Measurements from ENCODE around the gene USP9X.
A peak's percentile ranks its signal among the peaks of the same experiment; 100 is the strongest.
"Not testable (repeated sequence)": the region's sequence is repeated elsewhere in the genome, so short reads cannot be mapped to it uniquely, and the experiment has no call there.

USP9X gene

GRCh38 chrX:41084893-41085511 lies at the start of gene USP9X:
USP9X (plus strand) TSS chrX:41085445; CDS start chrX:41123629, 38,184 bp downstream.
- DNase-seq = peak; percentile 83 to 99 (median 92)

- no peak for DNase-seq
These were observed 49.7 kb upstream of the USP9X start for GRCh38 chrX:41035582-41035981.

GRCh38 chrX:41036668-41037326 lies 48.4 kb upstream of the USP9X start:
- DNase-seq = no peak

- no peak for DNase-seq
These were observed 42.0 kb upstream of the USP9X start for GRCh38 chrX:41043196-41043595.

- DNase-seq = no peak
These were observed 41.4 kb upstream of the USP9X start for GRCh38 chrX:41043674-41044345.

GRCh38 chrX:41045960-41046567 lies 39.2 kb upstream of the USP9X start:
- no peak for DNase-seq

GRCh38 chrX:41047878-41048534 lies 37.2 kb upstream of the USP9X start:
- no peak for DNase-seq

GRCh38 chrX:41050359-41050758 lies 34.9 kb upstream of the USP9X start:
- DNase-seq = no peak

- DNase-seq = no peak
These were observed 34.0 kb upstream of the USP9X start for GRCh38 chrX:41051288-41051687.

- no peak for DNase-seq
These were observed 29.5 kb upstream of the USP9X start for GRCh38 chrX:41055740-41056139.

GRCh38 chrX:41063276-41063675 lies 22.0 kb upstream of the USP9X start:
- not testable (repeated sequence) for DNase-seq

GRCh38 chrX:41064018-41064417 lies 21.2 kb upstream of the USP9X start:
- DNase-seq = no peak

- DNase-seq = no peak
These were observed 18.9 kb upstream of the USP9X start for GRCh38 chrX:41066391-41066790.

- no peak for DNase-seq
These were observed 18.3 kb upstream of the USP9X start for GRCh38 chrX:41066969-41067368.

- DNase-seq = no peak
These were observed 17.5 kb upstream of the USP9X start for GRCh38 chrX:41067721-41068120.

- no peak for DNase-seq
These were observed 8.5 kb upstream of the USP9X start for GRCh38 chrX:41076742-41077141.

- DNase-seq = no peak
These were observed 3.4 kb upstream of the USP9X start for GRCh38 chrX:41081821-41082220.

GRCh38 chrX:41082783-41083182 lies 2.5 kb upstream of the USP9X start:
- DNase-seq = no peak

GRCh38 chrX:41084044-41084892 lies 977 bp upstream of the USP9X start:
- DNase-seq = peak; percentile 93 to 100 (median 97)

GRCh38 chrX:41085512-41085877 lies 250 bp downstream of the USP9X start:
- DNase-seq = peak; percentile 65 to 89 (median 72)

- peak in 4 of 6 experiments; percentile 14 to 50 (median 46) for DNase-seq
These were observed 807 bp downstream of the USP9X start for GRCh38 chrX:41085878-41086626.

- peak in 1 of 6 experiments; percentile 44 for DNase-seq
These were observed 1.3 kb downstream of the USP9X start for GRCh38 chrX:41086627-41086932.
